ENCODE data around the gene MKI67.
"Not testable (repeated sequence)": the region's sequence is repeated elsewhere in the genome, so short reads cannot be mapped to it uniquely, and the experiment has no call there.

MKI67 gene, protein sequence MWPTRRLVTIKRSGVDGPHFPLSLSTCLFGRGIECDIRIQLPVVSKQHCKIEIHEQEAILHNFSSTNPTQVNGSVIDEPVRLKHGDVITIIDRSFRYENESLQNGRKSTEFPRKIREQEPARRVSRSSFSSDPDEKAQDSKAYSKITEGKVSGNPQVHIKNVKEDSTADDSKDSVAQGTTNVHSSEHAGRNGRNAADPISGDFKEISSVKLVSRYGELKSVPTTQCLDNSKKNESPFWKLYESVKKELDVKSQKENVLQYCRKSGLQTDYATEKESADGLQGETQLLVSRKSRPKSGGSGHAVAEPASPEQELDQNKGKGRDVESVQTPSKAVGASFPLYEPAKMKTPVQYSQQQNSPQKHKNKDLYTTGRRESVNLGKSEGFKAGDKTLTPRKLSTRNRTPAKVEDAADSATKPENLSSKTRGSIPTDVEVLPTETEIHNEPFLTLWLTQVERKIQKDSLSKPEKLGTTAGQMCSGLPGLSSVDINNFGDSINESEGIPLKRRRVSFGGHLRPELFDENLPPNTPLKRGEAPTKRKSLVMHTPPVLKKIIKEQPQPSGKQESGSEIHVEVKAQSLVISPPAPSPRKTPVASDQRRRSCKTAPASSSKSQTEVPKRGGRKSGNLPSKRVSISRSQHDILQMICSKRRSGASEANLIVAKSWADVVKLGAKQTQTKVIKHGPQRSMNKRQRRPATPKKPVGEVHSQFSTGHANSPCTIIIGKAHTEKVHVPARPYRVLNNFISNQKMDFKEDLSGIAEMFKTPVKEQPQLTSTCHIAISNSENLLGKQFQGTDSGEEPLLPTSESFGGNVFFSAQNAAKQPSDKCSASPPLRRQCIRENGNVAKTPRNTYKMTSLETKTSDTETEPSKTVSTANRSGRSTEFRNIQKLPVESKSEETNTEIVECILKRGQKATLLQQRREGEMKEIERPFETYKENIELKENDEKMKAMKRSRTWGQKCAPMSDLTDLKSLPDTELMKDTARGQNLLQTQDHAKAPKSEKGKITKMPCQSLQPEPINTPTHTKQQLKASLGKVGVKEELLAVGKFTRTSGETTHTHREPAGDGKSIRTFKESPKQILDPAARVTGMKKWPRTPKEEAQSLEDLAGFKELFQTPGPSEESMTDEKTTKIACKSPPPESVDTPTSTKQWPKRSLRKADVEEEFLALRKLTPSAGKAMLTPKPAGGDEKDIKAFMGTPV (N-terminal part only)

GRCh38 chr10:128125944-128126764 lies at the start of gene MKI67:
MKI67 (minus strand) TSS chr10:128126423; CDS start chr10:128125667, 756 bp downstream.
- DNase-seq = peak; percentile 95 to 99

DNA sequence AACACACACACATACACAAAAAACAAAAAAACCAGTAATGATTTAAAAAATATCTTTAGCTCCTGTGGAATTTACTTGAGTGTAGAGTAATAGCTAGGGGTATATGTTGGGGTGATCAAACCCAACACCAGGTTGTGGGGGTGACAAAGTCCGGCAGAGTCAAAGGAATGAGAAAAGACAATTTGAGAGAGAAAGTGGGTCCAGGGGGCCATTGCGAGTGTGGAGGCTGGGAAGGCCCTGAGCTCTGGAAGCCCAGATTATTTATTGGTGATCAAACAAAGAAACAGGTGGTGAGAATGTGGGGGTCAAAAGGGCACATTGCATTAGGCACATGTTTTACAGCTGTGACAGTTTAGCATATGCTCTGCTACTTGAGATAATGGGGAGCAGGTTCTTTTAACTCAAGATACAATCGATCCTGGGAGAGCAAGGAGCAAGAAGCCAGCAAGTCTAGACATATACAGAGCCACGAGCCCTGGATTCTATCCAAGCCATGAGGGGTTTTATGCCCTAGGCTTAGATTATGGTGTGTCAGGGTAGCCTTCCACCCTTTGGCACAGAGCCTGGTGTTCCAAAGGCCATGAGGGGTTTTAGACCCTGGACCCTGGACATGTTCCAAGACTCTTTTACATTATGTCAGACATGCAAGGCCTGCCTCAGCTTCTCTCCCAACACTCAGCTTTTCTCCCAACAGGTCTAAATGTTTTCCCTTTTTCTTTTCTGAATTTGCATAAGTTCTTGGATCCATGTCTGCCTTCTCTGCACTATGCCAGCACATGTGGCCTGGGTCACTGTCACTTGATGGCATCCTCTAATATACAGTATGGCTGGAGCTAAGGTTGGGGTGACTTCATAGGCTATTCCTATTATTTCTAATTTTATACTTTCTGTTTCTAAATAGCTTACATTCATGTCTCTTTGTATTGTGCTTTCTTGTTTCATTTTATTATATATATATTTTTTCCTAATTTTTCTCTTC lies 48.6 kb upstream of the MKI67 start:
- no peak for DNase-seq

DNA sequence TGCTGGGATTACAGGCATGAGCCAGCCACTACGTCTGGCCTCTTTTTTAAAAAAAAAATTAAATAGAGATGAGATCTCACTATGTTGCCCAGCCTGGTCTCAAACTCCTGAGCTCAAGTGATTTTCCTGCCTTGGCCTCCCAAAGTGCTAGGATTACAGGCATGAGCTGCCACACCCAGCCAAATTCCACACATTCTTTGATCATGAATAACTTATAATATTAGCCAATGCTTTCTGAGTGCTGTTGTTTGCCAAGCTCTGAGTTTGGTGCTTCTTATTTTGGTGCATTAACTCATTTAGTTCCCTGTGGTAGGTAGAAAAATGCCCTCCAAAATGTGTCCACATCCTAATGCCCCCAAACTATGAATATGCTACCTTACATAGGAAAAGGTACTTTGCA lies 47.2 kb upstream of the MKI67 start:
- no peak for DNase-seq

- DNase-seq = no peak
Measured at GRCh38 chr10:128172756-128173155, 46.5 kb upstream of the MKI67 start.

GRCh38 chr10:128169811-128170379 lies 43.7 kb upstream of the MKI67 start:
- no peak for DNase-seq

GRCh38 chr10:128167926-128168520 lies 41.8 kb upstream of the MKI67 start:
- DNase-seq = no peak

DNA sequence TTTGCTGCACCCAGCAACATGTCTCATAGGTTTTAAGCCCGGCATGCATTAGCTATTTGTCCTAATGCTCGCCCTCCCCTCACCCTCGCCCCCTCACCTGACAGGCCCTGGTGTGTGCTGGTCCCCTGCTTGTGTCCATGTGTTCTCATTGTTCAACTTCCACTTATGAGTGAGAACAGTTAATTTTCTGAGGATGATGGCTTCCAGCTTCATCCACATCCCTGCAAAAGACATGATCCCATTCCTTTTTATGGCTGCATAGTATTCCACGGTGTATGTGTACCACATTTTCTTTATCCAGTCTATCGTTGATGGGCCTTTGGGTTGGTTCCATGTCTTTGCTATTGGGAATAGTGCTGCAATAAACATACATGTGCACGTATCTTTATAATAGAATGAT lies 40.9 kb upstream of the MKI67 start:
- DNase-seq = not testable (repeated sequence)

- no peak for DNase-seq
Measured at GRCh38 chr10:128166151-128166550, 39.9 kb upstream of the MKI67 start.

DNA sequence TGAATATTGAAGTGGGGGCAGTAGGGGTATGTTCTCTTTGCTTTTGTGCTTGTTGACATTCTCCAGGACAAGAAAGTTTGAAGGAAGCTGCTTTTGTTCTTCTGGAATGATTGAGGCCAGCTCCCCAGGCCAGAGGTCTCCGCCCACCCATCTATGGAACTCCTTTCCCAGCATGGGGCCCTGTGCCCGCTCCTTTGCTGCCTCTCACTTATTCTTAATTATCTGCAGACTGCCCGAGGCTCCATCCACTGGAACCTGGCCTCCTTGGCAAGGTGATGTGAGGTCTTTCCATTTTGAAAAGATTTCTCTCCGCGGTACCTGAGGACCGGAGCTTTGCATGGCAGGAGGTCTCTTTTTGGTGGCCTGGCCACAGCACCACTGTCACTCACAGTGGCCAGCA lies 39.3 kb upstream of the MKI67 start:
- no peak for DNase-seq

GRCh38 chr10:128163701-128164100 lies 37.5 kb upstream of the MKI67 start:
- DNase-seq = no peak

DNA sequence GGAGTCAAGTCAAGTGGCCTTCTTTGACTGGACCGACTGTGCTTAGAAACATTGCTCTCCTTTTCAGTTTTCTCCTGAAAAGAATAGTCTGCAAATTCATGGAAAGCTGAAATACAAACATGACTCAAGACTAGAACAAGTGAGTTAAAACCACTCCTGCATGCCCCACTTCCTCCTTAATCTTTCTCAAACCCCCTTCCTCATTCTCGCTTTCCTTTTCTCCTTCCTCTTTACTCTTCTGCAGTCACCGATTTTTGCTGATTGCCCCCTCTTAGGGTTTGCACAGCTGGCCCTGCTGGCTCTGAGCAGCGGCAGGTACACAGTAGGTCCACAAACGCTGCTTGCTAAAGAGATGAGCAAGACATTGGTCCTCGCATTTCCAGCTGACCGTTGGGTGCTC lies 34.8 kb upstream of the MKI67 start:
- peak; percentile 33 to 63 for DNase-seq

- peak in 1 of 2 donors; percentile 34 for DNase-seq
Measured at GRCh38 chr10:128160297-128160711, 34.1 kb upstream of the MKI67 start.

- no peak for DNase-seq
Measured at GRCh38 chr10:128158021-128158795, 32.0 kb upstream of the MKI67 start.

DNA sequence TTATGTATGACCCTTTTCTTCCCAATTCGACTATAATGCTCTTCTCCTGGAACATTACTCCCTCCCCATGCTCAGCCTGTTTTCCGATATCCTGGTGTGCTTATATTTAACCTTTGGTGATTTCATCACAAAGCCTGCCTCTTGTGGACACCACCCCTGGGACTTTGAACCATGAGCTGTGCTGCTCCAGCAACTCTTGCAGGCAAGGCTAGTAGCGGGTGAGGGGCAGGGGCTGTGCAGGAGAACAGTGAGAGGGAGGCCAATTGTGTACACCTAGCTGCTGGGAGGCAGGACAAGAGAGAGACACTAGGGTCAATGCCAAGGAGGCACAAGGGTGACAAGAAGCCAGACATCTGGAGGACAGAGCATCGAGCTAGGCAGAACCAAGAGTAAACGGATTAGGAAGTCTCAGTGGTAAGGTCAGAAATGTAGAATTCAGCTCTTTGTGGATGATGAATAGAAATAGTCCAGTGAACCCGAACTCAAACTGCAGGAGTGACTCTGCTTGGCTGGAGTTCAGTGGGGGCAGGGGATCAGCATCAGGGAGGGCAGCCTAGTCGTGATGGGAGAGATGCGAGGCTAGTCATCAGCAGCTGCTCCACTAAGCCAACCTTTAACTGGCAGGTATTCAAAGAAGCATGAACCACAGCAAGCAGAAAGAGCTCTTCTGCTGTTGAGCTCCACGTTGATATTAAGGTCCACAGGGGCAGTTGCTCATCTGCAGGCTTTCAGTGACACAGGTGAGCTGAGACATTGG lies 31.0 kb upstream of the MKI67 start:
- no peak for DNase-seq

DNA sequence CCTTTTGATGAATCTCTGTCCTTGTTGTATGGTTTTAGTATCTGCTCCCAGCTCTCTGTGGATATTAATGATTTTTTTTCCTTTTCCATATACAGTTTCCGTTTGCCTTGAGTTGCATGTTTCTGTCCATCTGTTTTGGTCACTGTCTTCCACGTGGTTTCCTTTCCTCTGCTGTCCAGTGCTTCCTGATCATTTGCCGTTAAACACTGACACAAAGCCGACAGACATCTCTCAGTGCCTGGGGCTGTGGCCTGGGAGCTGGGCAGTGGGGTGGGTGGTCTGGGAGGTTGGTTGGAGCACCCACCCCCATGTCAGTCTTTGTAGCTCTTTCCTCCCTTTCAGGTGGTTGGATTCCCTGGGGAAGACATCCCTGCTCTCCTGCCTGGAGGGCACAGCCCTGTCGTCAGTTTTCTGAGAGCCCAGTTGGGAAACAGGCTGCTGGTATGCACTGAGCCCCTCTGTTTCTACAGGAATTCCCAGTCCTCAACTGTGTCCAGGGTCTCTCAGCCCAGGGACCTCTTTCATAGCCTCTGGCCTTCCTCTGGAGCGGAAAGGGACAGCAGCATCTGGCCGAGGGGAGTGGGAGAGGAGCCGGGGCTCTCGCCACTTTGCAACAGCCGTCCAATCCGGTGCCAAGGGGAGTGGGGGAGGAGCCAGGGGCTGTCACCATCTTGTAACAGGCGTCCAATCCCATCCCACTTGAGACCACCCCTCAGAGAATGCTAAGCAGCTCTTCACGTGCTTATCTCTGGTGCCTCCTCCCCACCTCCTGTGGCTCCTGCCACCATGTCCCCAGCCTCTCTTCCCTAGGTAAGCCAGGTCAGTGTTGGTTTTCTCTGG lies 26.7 kb upstream of the MKI67 start:
- no peak for DNase-seq

DNA sequence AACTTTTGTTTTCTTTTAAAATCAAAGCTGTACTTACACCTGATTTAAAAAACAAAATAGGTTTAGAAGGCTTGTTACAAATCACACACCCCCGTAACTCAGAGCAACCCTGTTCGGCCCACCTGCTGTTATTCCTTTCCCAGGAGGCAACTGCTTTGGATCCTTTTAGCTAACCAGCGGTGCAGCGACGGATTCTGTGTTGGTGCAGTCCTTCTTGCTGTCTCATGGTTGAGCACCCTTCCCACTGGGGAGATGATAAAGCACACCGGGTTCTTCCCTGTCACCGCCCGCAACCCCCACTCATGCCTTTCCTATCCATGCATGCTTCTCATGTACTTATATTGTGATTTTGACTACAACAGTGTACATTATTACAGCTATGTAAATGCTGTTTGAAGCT lies 24.8 kb upstream of the MKI67 start:
- no peak for DNase-seq

GRCh38 chr10:128150561-128150960 lies 24.3 kb upstream of the MKI67 start:
- DNase-seq = no peak

GRCh38 chr10:128150045-128150493 lies 23.8 kb upstream of the MKI67 start:
- peak; percentile 68 to 85 for DNase-seq
